HuH-7 (cell line): ENCODE results near the gene GDPD3.
"Not testable (repeated sequence)": the region's sequence is repeated elsewhere in the genome, so short reads cannot be mapped to it uniquely, and the experiment has no call there.

Experiments used
- DNase-seq: peaks from one replicate; pipeline ENCODE4 v3.0.0; 2011; ENCODE audit warnings: low spot score

The GDPD3 gene, protein sequence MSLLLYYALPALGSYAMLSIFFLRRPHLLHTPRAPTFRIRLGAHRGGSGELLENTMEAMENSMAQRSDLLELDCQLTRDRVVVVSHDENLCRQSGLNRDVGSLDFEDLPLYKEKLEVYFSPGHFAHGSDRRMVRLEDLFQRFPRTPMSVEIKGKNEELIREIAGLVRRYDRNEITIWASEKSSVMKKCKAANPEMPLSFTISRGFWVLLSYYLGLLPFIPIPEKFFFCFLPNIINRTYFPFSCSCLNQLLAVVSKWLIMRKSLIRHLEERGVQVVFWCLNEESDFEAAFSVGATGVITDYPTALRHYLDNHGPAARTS

DNA sequence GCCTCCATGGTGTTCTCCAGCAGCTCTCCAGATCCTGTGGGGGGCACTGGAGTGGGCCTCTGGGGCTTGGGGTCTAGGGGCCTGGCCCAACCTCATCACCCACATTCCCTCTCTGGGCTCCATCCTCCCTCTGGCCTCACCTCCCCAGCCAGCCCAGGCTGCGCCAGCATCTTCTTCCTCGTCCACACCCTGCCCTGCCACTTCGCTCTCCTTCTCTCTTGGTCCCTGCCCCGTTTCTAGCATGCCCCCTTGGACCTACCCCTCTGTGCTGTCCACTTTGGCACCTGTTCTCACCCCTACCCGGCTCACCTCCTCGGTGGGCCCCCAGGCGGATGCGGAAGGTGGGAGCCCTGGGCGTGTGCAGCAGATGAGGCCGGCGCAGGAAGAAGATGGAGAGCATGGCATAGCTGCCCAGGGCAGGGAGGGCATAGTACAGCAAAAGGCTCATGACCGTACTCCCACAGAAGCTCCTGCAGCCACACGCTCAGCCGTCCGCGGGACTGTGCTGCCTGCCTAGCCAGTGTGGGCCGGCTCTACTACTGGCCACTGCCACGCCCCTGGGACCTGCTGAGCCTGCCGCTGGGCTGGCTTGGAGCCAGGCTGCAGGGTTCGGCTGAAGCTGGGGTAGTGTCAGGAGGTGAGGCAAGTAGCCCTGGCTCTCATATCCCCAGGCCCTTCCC lies at the start of gene GDPD3:
Gene GDPD3 (minus strand): TSS at position 507 of the 680 bp plus-strand sequence. CDS start 59 bp downstream, at position 448.
- no peak for DNase-seq

DNA sequence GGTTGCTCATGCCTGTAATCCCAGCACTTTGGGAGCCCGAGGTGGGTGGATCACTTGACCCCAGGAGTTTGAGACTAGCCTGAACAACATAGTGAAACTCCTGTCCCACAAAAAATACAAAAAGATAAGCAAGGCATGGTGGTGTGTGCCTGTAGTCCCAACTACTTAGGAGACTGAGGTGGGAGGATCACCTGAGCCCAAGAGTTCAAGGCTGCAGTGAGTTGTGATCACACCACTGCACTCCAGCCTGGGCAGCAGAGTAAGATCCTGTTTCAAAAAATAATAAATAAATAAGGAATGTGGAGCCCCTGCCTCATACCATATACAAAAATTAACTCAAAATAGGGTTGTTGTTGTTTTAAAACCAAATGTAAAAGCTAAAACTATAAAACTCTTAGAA lies 43.9 kb upstream of the GDPD3 start:
- DNase-seq = no peak

DNA sequence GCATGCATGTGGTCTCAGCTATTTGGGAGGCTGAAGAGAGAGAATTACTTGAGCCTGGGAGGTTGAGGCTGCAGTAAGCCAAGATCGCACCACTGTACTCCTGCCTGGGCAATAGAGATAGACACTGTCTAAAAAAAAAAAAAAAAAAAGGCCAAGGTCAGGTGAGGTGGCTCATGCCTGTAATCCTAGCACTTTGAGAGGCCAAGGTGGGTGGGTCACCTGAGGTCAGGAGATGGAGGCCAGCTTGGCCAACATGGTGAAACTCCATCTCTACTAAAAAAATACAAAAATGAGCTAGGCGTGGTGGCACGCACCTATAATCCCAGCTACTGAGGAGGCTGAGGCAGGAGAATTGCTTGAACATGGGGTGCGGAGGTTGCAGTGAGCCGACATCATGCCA lies 41.9 kb upstream of the GDPD3 start:
- no peak for DNase-seq

DNA sequence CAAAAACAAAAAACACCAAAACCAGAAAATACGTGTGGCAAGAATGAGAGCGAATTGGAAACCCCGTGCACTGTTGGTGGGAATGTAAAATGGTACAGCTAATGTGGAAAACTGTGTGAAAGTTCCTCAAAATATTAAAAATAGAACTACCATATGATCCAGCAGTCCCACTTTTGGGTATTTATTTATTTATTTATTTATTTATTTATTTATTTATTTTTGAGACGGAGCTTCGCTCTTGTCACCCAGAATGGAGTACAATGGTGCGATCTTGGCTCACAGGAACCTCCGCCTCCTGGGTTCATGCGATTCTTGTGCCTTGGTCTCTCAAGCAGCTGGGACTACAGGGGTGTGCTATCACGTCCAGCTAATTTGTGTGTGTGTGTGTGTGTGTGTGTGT lies 39.2 kb upstream of the GDPD3 start:
- DNase-seq = no peak

DNA sequence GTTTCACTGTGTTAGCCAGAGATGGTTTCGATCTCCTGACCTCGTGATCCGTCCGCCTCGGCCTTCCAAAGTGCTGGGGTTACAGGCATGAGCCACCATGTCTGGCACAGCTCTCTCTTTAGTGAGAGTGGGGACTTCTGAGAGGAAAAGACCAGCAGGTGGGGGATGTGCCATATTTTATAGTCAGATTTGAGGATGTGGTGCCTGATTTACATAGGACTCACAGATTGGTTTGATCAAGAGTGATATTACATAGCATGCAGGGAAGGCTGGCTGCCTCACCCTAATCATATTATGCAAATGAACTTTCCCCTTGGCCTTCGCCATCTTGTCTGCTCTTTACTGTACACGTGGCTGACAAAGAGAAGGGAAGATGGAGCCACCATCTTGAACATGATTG lies 37.8 kb upstream of the GDPD3 start:
- no peak for DNase-seq

DNA sequence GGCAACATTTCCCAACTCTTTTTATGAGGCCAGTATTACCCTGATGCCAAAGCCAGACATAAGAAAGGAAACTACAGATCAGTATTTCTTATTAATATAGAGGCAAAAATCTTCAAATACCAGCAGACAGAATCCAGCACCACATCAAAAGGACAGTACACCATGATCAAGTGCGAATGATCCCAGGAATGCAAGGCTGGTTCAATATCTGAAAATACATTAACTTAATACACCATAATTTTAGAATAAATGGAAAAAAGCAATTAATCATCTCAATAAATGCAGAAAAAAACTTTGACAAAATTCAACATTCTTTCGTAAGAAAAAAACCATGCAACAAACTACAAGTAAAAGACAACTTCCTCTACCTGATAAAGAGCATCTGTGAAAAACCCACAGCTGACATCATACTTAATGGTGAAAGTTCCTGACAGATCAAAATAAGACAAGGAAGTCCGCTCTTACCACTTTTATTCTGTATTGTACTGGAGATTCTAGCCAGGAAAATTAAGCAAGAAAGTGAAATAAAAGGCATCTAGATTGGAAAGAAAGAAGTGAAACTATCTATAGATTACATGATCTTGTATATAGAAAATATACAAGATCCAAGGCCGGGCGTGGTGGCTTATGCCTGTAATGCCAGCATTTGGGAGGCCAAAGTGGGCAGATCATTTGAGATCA lies 36.1 kb upstream of the GDPD3 start:
- DNase-seq = no peak

DNA sequence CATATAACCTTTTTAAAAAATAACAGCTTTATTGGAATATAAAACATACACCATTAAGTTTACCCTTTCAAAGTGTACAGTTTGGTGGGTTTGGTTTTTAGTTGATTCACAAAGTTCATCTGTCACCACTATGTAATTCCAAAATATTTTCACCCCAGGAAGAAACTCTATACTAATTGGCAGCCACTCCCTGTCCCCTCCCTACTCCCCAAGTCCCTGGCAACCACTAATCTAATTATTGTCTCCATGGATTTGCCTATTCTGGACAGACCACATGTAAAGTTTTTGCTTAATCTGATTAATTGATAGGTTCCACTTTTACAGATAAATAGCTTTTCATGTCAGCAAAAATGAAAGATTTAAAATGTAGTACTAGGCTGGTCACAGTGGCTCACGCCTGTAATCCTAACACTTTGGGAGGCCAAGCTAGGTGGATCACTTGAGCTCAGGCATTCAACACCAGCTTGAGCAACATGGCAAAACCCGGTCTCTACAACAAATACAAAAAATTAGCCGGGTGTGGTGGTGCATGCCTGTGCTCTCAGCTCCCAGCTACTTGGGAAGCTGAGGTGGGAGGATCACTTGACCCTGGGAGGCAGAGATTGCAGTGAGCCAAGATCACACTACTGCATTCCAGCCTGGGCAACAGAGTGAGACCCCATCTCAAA lies 34.6 kb upstream of the GDPD3 start:
- DNase-seq = no peak

DNA sequence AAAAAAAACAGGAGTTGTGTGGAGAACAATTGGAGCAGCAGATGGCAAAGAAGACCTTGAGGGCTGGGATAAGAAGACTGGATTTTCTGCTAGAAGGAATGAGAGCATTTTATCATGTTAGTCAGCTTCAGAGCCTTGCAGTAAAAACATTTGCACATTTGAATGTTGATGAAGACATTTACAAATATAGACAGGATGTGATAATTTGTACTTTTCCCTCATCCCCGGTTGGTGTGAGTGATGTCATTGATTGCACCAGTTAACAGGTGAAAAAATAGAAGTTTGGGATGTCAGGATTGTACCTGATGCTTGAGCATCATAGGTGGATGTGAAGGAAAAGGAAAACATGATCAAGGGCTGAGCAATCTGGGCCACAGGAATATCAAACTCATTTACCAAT lies 32.3 kb upstream of the GDPD3 start:
- no peak for DNase-seq

DNA sequence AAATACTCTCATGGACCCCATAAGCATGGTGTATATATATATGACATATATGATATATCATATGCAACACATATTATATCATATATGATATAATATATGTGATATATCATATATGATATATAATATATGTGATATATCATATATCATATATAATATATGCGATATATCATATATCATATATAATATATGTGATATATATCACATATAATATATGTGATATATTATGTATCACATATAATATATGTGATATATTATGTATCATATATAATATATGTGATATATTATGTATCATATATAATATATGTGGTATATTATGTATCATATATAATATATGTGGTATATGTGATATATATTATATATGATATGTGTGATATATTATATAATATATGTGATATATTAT lies 31.6 kb upstream of the GDPD3 start:
- no peak for DNase-seq

DNA sequence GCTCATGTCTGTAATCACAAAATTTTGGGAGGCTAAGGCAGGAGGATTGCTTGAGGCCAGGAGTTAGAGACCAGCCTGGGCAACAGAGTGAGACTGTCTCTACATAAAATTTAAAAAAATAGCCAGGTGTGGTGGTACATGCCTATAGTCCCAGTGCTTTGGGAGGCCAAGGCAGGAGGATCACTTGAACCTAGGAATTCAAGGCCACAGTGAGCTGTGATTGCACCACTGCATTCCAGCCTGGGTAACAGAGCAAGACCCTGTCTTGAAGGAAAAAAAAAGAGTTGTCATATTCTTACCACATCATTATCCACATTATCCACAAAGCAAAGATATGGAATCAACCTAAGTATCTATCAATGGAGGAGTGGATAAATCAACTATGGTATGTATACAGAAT lies 30.7 kb upstream of the GDPD3 start:
- no peak for DNase-seq

DNA sequence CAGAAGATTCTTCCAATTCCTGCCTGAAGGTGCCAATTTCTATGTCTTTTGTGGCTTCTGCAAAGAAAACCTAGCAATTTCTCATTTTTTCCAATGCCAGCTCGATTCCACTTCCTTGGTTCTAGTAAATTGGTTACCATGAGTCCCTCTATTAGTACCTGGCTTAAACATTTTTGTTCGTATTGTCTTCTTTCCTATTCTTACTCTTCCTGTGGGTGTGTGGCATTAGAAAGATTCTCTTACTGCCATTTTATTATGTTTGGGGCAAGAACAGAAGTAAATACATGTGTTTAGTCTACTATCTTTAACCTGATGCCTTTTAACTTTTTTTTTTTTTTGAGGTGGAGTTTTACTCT lies 30.0 kb upstream of the GDPD3 start:
- no peak for DNase-seq

DNA sequence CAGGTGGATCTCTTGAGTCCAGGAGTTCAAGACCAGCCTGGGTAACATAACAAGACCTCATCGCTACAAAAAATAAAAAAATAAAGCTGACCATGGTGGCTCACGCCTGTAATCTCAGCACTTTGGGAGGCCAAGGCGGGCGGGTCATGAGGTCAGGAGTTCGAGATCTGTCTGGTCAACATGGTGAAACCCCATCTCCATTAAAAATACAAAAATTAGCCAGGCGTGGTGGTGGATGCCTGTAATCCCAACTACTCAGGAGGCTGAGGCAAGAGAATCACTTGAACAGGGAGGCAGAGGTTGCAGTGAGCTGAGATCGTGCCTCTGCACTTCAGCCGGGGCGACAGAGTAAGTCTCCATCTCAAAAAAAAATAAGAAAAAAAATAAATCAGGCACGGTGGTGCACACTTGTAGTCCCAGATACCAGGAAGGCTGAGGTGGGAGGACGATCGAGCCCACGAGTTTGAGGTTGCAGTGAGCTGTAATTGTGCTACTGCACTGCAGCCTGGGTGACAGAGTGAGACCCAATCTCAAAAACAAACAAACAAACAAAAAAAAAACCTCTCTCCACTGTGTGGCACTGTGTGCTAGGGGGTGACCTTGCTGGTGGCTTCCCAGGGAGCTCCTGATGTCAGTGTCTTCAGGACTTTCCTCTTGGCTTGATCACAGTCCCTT lies 29.5 kb upstream of the GDPD3 start:
- no peak for DNase-seq

DNA sequence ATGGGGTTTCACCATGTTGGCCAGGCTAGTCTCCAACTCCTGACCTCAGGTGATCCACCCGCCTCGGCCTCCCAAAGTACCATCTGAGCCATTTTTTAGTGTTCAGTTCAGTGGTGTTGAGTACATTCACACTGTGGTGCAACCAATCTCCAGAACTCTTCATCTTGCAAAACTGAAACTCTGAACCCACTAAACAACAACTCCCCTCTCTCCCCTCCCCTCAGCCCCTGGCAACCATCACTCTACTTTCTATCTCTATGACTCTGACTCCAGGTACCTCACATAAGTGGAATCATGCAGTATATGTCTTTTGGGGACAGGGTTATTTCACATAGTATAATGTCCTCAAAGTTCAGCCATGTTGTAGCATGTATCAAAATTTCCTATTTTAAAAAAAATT lies 28.4 kb upstream of the GDPD3 start:
- no peak for DNase-seq

DNA sequence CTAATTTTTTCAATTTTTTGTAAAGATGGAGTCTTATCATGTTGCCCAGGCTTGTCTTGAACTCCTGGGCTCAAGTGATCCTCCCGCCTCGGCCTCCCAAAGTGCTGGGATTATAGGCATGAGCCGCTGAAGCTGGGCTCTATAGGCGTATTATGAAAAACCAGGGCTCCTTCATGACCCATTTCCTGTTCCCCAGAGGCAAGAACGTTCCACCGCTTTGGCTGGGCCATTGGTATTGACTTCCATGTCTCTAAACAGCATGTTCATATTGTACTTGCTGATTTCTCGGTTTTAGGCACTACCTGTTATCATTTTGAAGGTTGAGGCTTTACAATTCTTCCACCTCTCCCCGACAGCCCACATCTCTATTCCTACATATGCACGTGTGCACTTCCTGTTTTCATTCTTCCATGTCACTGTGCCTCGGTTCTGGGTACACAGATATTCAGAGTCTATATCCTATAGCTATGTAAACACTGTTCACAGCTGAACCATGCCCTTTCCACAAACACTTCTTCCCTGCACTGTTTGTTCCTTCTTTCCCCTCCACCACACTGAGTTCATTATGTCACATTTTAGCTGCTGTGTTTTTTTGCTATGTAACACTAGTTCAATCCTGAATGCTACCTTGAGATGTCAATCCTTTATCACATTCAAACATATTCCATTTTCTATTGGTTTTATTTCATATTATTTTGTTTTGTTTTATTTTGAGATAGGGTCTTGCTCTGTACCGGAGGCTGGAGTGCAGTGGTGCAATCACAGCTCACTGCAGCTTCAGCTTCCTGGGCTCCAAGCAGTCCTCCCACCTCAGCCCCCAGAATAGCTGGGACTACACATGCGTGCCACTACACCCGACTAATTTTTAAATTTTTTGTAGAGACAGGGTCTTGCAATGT lies 26.5 kb upstream of the GDPD3 start:
- DNase-seq = no peak

DNA sequence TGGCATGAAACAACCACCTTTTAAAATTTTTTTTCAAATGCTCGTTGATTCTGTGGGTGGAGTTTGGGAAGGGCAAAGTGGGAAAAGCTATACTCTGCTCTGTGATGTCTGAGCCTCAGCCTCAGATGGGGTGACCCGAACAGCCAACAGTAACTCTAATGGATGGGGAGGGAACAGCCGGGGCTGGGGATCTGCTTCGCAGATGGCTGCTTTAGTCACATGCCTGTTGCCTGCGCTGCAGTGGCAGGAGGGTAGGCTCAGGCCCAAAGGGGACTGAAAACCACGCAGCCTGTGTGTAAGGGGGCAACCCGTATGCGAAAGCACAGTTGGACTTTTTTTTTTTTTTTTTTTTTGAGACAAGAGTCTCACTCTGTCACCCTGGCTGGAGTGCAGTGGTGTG lies 24.6 kb upstream of the GDPD3 start:
- no peak for DNase-seq

DNA sequence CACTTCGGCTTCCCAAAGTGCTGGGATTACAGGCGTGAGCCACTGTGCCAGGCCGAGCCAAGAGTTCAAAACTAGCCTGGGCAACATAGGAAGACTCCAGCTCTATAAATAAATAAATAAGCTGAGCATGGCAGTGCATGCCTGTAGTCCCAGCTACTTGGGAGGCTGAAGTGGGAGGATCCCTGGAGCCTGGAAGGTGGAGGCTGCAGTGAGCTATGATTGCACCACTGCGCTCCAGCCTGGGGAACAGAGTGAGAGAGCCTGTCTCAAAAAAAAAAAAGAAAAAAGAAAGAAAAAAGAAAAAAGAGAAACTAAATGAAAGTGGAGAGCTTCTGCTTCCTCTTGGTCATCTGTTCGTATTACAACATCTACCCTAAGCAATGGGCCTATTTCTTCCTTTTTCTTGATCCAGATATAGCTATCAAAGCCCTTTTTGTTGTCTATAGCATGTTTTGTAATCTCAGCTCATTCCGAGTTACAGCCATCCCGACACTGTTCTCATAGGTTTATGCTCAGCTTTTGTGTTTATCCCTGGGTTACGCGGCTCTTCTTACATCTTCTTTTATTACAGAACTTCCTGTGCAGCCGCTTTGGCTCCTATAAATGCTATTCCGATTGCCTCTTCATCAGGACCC lies 23.8 kb upstream of the GDPD3 start:
- no peak for DNase-seq

DNA sequence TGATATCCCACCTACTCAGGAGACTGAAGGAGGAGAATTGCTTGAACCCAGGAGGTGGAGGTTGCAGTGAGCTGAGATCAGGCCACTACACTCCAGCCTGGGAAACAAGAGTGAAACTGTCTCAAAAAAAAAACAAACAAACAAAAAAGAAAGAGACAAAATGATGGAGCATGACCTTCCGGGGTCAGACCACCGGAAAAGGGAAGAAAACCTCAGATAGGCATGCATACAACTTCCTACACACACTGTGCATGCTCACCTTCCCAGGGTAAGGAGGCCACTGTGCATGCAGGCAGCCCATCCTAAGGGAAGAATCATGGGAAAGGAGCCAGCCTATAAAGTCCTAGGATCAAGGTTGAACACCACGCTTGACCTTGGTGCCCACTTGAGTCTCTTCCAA lies 19.3 kb upstream of the GDPD3 start:
- DNase-seq = no peak

DNA sequence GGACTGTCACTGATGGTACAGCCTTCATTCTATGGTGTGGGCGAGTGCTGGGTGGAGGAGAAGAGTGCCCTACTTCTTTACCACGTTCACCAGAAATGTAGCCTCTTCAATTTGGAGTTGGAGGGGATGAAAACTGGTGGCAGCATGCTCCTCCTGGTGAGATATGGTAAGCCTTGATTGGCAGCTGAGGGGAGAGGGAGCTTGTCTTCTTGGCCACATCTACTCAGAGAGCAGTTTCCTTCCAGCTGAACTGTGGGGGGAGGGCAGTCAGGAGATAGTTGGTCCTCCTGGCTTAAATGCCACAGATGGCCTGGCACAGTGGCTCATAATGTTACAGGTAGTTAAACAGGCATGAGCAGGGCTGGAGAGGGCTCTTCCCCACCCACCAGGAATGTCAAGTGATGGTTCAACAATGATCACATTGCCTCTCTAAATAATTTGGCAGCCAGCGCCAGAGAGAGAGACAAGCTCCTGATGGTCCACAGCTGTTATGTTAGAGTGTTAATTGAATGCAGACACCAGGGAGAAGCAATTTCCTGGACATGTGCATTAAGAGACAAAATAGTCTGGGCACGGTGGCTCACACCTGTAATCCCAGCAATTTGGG lies 18.6 kb upstream of the GDPD3 start:
- no peak for DNase-seq

DNA sequence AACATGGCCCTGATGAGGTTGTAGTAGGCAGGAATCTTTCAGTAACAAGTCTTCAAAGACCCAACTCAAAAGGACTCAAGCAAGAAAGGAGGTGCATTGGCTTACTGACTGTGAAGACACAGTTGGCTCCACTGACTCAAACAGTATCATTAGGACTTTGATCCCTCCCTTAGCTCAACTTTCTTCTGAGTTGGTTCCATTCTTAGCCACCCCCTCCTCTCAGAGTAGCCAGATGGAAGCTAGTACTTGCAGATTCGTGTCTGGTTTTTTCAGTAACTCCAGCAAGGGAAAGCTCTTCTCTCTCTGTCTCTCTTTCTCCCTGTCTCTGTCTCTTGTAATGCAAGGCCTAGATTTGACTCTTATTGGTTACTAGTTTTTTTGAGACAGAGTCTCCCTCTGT lies 14.7 kb upstream of the GDPD3 start:
- DNase-seq = no peak

DNA sequence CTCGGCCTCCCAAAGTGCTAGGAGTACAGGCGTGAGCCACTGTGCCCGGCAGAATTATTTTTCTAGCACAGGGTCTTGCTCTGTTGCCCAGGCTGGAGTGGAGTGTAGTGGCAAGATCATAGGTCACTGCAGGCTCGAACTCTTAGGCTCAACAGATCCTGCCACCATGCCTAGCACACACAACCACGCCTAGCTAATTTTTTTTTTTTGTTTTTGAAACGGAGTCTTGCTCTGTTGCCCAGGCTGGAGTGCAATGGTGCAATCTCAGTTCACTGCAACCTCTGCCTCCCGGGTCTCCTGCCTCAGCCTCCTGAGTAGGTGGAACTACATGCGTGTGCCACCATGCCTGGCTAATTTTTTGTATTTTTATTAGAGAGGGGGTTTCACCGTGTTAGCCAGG lies 12.4 kb upstream of the GDPD3 start:
- not testable (repeated sequence) for DNase-seq
